SK-N-SH (cell line): ENCODE measurements around the gene UTP11. TPM values are rescaled to one million over a fixed set of nuclear protein-coding genes. Genes with fewer than 3 reads are reported as not detected.

Experiments
- CTCF ChIA-PET: fragments of 300-600, 350-600 bp; formaldehyde crosslinking; extraction: SDS; loops from one replicate; lab custom pipeline; 2021; lab: Yijun Ruan, JAX
- POLR2A ChIA-PET: fragments of 350-600 bp; sonication (Branson Sonifier 250); formaldehyde crosslinking; extraction: SDS; loops from one replicate; lab custom pipeline; 2020; ENCODE audit warnings: antibody characterized with exemption, inconsistent platforms; lab: Yijun Ruan, JAX
- DNase-seq: peaks from one replicate; pipeline ENCODE4 v3.0.0; 2012
- H2AFZ ChIP-seq: fragments of 200-600 bp; sonication (generic); 2 replicates; pipeline ENCODE4 v1.8.1; 2016; ENCODE audit warnings: antibody characterized with exemption, mild to moderate bottlenecking, low read depth
- H3F3A ChIP-seq: fragments of 200-600 bp; sonication (generic); replicated peaks from 2 replicates; pipeline ENCODE3; 2016; ENCODE audit warnings: antibody characterized with exemption, mild to moderate bottlenecking; ENCODE audit not compliant: insufficient read depth
- H3K27ac ChIP-seq, 2 experiments: fragments of 200-500 bp in 1 of 2; fragments of 200-600 bp in 1 of 2; sonication (Bioruptor generic) in 1 of 2; sonication (generic), shearing (Covaris generic) in 1 of 2; 2 replicates each; pipeline versions ENCODE4 v1.5.1 to v1.6.1; 2014 to 2016; ENCODE audit warnings: low read depth in 2 of 2, inconsistent platforms in 1 of 2, low read length in 1 of 2, mild to moderate bottlenecking in 1 of 2, mixed read lengths in 1 of 2
- H3K27me3 ChIP-seq: fragments of 200-600 bp; sonication (generic), shearing (Covaris generic); 2 replicates; pipeline ENCODE4 v1.6.1; 2016; ENCODE audit warnings: mixed run types; ENCODE audit not compliant: insufficient read depth
- H3K36me3 ChIP-seq, 2 experiments: fragments of 200-500 bp in 1 of 2; fragments of 200-600 bp in 1 of 2; sonication (Bioruptor generic) in 1 of 2; sonication (generic) in 1 of 2; replicated peaks in 1 of 2; 2 replicates each; pipeline versions ENCODE3 to v1.5.1; 2014 to 2016; ENCODE audit warnings: low read length in 1 of 2, mild to moderate bottlenecking in 1 of 2; ENCODE audit not compliant: insufficient read depth in 2 of 2, control insufficient read depth in 1 of 2
- H3K4me1 ChIP-seq, 2 experiments: fragments of 200-500 bp in 1 of 2; fragments of 200-600 bp in 1 of 2; sonication (Bioruptor generic) in 1 of 2; sonication (generic), shearing (Covaris generic) in 1 of 2; 2 replicates each; pipeline versions ENCODE4 v1.5.1 to v1.6.1; 2014 to 2016; ENCODE audit warnings: low read depth in 1 of 2, low read length in 1 of 2, mixed run types in 1 of 2; ENCODE audit not compliant: insufficient read depth in 2 of 2, control insufficient read depth in 1 of 2
- H3K4me2 ChIP-seq: fragments of 200-600 bp; sonication (generic), shearing (Covaris generic); 2 replicates; pipeline ENCODE4 v1.6.1; 2017; ENCODE audit warnings: mixed run types
- H3K4me3 ChIP-seq, 2 experiments: fragments of 200-500 bp in 1 of 2; fragments of 200-600 bp in 1 of 2; sonication (Bioruptor generic) in 1 of 2; sonication (generic), shearing (Covaris generic) in 1 of 2; 2 replicates each; pipeline versions ENCODE4 v1.5.1 to v1.8.1; 2014 to 2016; ENCODE audit warnings: low read depth in 2 of 2, inconsistent platforms in 1 of 2, low read length in 1 of 2, mild to moderate bottlenecking in 1 of 2, mixed read lengths in 1 of 2, moderate library complexity in 1 of 2
- H3K79me2 ChIP-seq: fragments of 200-600 bp; sonication (generic); 2 replicates; pipeline ENCODE4 v1.8.1; 2017; ENCODE audit warnings: mild to moderate bottlenecking; ENCODE audit not compliant: insufficient read depth
- H3K9ac ChIP-seq: fragments of 200-600 bp; sonication (generic); 2 replicates; pipeline ENCODE4 v1.6.1; 2017; ENCODE audit warnings: mixed run types
- H3K9me2 ChIP-seq: fragments of 200-600 bp; sonication (generic); 2 replicates; pipeline ENCODE4 v1.6.1; 2017; ENCODE audit warnings: mixed run types
- H3K9me3 ChIP-seq: fragments of 200-600 bp; sonication (generic); 2 replicates; pipeline ENCODE4 v1.6.1; 2017; ENCODE audit warnings: mixed run types, mild to moderate bottlenecking, moderate library complexity
- H4K20me1 ChIP-seq: fragments of 200-600 bp; sonication (generic); 2 replicates; pipeline ENCODE4 v1.6.1; 2017; ENCODE audit warnings: mild to moderate bottlenecking, mixed run types; ENCODE audit not compliant: insufficient read depth
- CHD2 ChIP-seq: fragments of 150-350 bp; IDR thresholded peaks from 2 replicates; pipeline ENCODE4 v1.6.1; 2018; ENCODE audit warnings: low read length; ENCODE audit not compliant: partially characterized antibody
- EP300 ChIP-seq, 2 experiments: IDR thresholded peaks; 2 replicates each; pipeline versions ENCODE4 v1.4.0 to v1.6.1; 2012; ENCODE audit warnings: borderline replicate concordance in 1 of 2, low read depth in 1 of 2, low read length in 1 of 2
- FOXJ3 ChIP-seq: sonication (generic); formaldehyde crosslinking; IDR thresholded peaks from 2 replicates; pipeline ENCODE4 v1.5.1; 2020; ENCODE audit warnings: mild to moderate bottlenecking, missing genetic modification reagents
- FOXM1 ChIP-seq: IDR thresholded peaks from 2 replicates; pipeline ENCODE4 v1.4.0; 2012; ENCODE audit warnings: low read depth, mild to moderate bottlenecking
- GATA2 ChIP-seq: sonication (generic); formaldehyde crosslinking; IDR thresholded peaks from 2 replicates; pipeline ENCODE4 v1.5.0; 2020; ENCODE audit warnings: mild to moderate bottlenecking, missing genetic modification reagents
- IRF3 ChIP-seq: fragments of 150-350 bp; IDR thresholded peaks from 2 replicates; pipeline ENCODE4 v1.6.1; 2016; ENCODE audit warnings: mild to moderate bottlenecking, low read depth, low read length
- MAX ChIP-seq: IDR thresholded peaks from 2 replicates; pipeline ENCODE4 v1.4.0; 2012; ENCODE audit warnings: low read depth
- MEF2A ChIP-seq: IDR thresholded peaks from 2 replicates; pipeline ENCODE4 v1.4.0; 2012; ENCODE audit warnings: low read depth, borderline replicate concordance
- MXI1 ChIP-seq: IDR thresholded peaks from 2 replicates; pipeline ENCODE4 v1.6.1; 2012; ENCODE audit warnings: mild to moderate bottlenecking, low read depth, low read length, improper control_type of control experiment
- RCOR1 ChIP-seq: fragments of 150-350 bp; IDR thresholded peaks from 2 replicates; pipeline ENCODE4 v1.6.1; 2017; ENCODE audit warnings: antibody characterized with exemption, low read length
- RFX5 ChIP-seq: IDR thresholded peaks from 2 replicates; pipeline ENCODE4 v1.6.1; 2012; ENCODE audit warnings: mild to moderate bottlenecking, improper control_type of control experiment, low read length
- RXRA ChIP-seq: IDR thresholded peaks from 2 replicates; pipeline ENCODE4 v1.4.0; 2012; ENCODE audit warnings: low read depth, mild to moderate bottlenecking, borderline replicate concordance
- SMC3 ChIP-seq: IDR thresholded peaks from 2 replicates; pipeline ENCODE4 v1.6.1; 2012; ENCODE audit warnings: low read depth, low read length, improper control_type of control experiment
- TAF1 ChIP-seq: IDR thresholded peaks from 2 replicates; pipeline ENCODE4 v1.6.1; 2012; ENCODE audit warnings: low read depth, mild to moderate bottlenecking, low read length, moderate library complexity, borderline replicate concordance
- TEAD4 ChIP-seq: IDR thresholded peaks from 2 replicates; pipeline ENCODE4 v1.4.0; 2012; ENCODE audit warnings: mild to moderate bottlenecking, borderline replicate concordance; ENCODE audit not compliant: insufficient read depth
- USF2 ChIP-seq: fragments of 150-350 bp; IDR thresholded peaks from 2 replicates; pipeline ENCODE4 v1.6.1; 2017; ENCODE audit warnings: antibody characterized with exemption, low read length, low read depth, borderline replicate concordance
- YY1 ChIP-seq: IDR thresholded peaks from 2 replicates; pipeline ENCODE4 v1.4.0; 2012; ENCODE audit warnings: low read depth, mild to moderate bottlenecking
- WGBS: methylation state at CpG from one replicate; pipeline ENCODE4 v1.1.6; 2017; ENCODE audit warnings: low lambda C conversion rate; 5-methylcytosine and 5-hydroxymethylcytosine counted together
- polyA plus RNA-seq, 3 experiments: library from polyadenylated mRNA; depleted of rRNA; stranded (reverse); fragments of >200 nt; gene quantifications; 2 replicates each; pipeline ENCODE4 v1.2.3, GENCODE V29; 2012
- TF ChIP-seq, protein P1 (sequence below): IDR thresholded peaks from 2 replicates; pipeline ENCODE4; 2012
- TF ChIP-seq, protein P2 (sequence below): fragments of 200-600 bp; sonication (generic); IDR thresholded peaks from 2 replicates; pipeline ENCODE4 v1.6.1; 2017; ENCODE audit warnings: antibody characterized with exemption, mild to moderate bottlenecking, moderate library complexity
- TF ChIP-seq, protein P3 (sequence below): IDR thresholded peaks from 2 replicates; pipeline ENCODE4 v1.6.1; 2012; ENCODE audit warnings: mild to moderate bottlenecking, low read depth, low read length, moderate library complexity

The UTP11 gene
- polyA plus RNA-seq, 1 of the 3 experiments (the other 2 are of a cell fraction): 26.8 TPM

DNA sequence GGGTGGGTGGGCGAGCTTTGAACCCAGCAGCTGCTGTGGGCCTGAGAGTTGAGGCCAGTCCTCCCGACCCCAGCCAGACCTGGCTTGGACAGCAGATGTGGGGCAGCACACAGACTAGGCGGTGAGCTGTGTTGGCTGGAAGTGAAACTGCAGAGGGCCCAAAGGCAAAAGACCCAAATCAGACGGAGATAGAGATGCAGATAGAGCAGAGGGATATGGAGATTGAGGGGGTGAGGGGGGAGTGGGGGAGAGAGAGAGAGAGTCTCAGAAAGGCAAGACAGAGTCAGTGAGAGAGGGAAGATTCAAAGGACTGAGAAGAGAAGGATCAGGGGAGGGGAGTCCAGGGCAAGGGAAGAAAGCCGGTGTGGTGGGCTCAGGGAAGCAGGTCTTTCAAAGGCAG lies 51.1 kb downstream of the UTP11 start:
- Histone ChIP-seq H3K4me3 (no peak overlapping the region), H3F3A (no peaks in the 10 kb centered on the region), H4K20me1 (no peaks in the 10 kb centered on the region), H3K4me1 (peaks cover 0 to 14% of the 10 kb centered on the region in 2 experiments; a peak in 2 of 4 replicates), H3K79me2 (no peaks in the 10 kb centered on the region), H3K27ac (no peak overlapping the region), H2AFZ (no peak overlapping the region), H3K9me3 (no peaks in the 10 kb centered on the region), H3K36me3 (no peaks in the 10 kb centered on the region), H3K4me2 (no peak overlapping the region), H3K9ac (no peak overlapping the region), H3K9me2 (no peaks in the 10 kb centered on the region), H3K27me3 (peaks cover 24% of the 10 kb centered on the region; the same call in 1 of the 2 replicates)
- DNase-seq: no peak
- WGBS: 52% methylated on average over 5 of the region's 5 CpGs
- ChIA-PET CTCF (interaction anchor here (1.1 to 7.2 kb wide), 3 partner anchors 8 to 772 kb away, joined by 3 to 36 read pairs (median 5); no protein-coding TSS in a partner anchor), POLR2A (no interaction called here)
- TF ChIP-seq SMC3: no peak
- TF ChIP-seq YY1: no peak
- TF ChIP-seq EP300 (IDR thresholded peaks at IDR 0.05; ENCODE audit: borderline replicate concordance in 1 of 2, low read depth in 1 of 2, low read length in 1 of 2): no peak
- TF ChIP-seq, protein P1, sequence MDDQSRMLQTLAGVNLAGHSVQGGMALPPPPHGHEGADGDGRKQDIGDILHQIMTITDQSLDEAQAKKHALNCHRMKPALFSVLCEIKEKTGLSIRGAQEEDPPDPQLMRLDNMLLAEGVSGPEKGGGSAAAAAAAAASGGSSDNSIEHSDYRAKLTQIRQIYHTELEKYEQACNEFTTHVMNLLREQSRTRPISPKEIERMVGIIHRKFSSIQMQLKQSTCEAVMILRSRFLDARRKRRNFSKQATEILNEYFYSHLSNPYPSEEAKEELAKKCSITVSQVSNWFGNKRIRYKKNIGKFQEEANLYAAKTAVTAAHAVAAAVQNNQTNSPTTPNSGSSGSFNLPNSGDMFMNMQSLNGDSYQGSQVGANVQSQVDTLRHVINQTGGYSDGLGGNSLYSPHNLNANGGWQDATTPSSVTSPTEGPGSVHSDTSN: no peak
- TF ChIP-seq GATA2 (CRISPR knock-in tag): no peak
- no peak for TF ChIP-seq MEF2A
- TF ChIP-seq TEAD4: no peak
- TF ChIP-seq RXRA: no peak
- TF ChIP-seq FOXJ3 (CRISPR knock-in tag): no peak
- TF ChIP-seq, protein P2, sequence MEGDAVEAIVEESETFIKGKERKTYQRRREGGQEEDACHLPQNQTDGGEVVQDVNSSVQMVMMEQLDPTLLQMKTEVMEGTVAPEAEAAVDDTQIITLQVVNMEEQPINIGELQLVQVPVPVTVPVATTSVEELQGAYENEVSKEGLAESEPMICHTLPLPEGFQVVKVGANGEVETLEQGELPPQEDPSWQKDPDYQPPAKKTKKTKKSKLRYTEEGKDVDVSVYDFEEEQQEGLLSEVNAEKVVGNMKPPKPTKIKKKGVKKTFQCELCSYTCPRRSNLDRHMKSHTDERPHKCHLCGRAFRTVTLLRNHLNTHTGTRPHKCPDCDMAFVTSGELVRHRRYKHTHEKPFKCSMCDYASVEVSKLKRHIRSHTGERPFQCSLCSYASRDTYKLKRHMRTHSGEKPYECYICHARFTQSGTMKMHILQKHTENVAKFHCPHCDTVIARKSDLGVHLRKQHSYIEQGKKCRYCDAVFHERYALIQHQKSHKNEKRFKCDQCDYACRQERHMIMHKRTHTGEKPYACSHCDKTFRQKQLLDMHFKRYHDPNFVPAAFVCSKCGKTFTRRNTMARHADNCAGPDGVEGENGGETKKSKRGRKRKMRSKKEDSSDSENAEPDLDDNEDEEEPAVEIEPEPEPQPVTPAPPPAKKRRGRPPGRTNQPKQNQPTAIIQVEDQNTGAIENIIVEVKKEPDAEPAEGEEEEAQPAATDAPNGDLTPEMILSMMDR: no peak
- no peak for TF ChIP-seq MXI1
- TF ChIP-seq MAX: no peak
- TF ChIP-seq IRF3: no peak
- TF ChIP-seq RFX5: no peak
- no peak for TF ChIP-seq FOXM1
- TF ChIP-seq CHD2: no peak
- TF ChIP-seq TAF1: no peak
- no peak for TF ChIP-seq RCOR1
- TF ChIP-seq USF2: no peak
- TF ChIP-seq, protein P3, sequence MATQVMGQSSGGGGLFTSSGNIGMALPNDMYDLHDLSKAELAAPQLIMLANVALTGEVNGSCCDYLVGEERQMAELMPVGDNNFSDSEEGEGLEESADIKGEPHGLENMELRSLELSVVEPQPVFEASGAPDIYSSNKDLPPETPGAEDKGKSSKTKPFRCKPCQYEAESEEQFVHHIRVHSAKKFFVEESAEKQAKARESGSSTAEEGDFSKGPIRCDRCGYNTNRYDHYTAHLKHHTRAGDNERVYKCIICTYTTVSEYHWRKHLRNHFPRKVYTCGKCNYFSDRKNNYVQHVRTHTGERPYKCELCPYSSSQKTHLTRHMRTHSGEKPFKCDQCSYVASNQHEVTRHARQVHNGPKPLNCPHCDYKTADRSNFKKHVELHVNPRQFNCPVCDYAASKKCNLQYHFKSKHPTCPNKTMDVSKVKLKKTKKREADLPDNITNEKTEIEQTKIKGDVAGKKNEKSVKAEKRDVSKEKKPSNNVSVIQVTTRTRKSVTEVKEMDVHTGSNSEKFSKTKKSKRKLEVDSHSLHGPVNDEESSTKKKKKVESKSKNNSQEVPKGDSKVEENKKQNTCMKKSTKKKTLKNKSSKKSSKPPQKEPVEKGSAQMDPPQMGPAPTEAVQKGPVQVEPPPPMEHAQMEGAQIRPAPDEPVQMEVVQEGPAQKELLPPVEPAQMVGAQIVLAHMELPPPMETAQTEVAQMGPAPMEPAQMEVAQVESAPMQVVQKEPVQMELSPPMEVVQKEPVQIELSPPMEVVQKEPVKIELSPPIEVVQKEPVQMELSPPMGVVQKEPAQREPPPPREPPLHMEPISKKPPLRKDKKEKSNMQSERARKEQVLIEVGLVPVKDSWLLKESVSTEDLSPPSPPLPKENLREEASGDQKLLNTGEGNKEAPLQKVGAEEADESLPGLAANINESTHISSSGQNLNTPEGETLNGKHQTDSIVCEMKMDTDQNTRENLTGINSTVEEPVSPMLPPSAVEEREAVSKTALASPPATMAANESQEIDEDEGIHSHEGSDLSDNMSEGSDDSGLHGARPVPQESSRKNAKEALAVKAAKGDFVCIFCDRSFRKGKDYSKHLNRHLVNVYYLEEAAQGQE: no peak
